ENCODE results near the gene SNX20. TPM values are rescaled to one million over a fixed set of nuclear protein-coding genes. Genes with fewer than 3 reads are reported as not detected.

The SNX20 gene
- total and polyA plus RNA-seq, 2 of the 4 experiments (the other 2 are of a cell fraction) = not detected

DNA sequence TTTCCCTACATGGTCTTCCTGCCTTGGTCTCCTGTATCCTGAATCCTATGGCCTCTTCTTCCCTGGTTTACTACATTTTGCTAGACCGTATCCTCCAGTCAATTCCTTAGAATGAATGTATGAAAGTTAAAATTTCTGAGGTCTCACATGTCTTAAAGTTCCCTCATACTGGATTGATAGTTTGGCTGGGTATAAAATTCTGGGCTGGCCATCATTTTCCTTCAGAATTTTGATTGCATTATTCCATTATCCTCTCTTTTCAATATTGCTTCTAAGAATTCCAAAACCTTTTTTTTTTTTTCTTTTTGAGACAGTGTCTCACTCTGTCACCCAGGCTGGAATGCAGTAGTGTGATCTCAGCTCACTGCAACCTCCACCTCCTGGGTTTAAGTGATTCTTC lies 23.1 kb upstream of the SNX20 start:
- dilution Hi-C loops (cut with HindIII; ENCODE audit: low sequenced_read_pairs, unreplicated experiment) (no loop called here), in situ Hi-C loops (cut with MboI; ENCODE audit: low sequenced_read_pairs) (no loop called here)

More for the DNA sequence above, 23.1 kb upstream of the SNX20 start:
- Histone ChIP-seq H3K18ac (ENCODE audit: low read depth, low read length) (no peak overlapping the region), H2AFZ (replicated peaks; ENCODE audit: low read length, poor library complexity) (no peak overlapping the region), H3K79me1 (ENCODE audit: low read depth in 1 of 2, low read length in 2 of 2) (no peaks in the 10 kb centered on the region), H3K14ac (replicated peaks; ENCODE audit: low read depth, low read length) (no peak overlapping the region), H3K36me3 (ENCODE audit: control insufficient read depth, insufficient read depth, low read length) (no peaks in the 10 kb centered on the region), H3K27me3 (ENCODE audit: control insufficient read depth, insufficient read depth, low read length) (no peaks in the 10 kb centered on the region; the same call in none of the 2 replicates), H2BK15ac (ENCODE audit: low read depth, low read length) (no peak overlapping the region), H3K4me1 (ENCODE audit: control insufficient read depth, insufficient read depth, low read length) (no peaks in the 10 kb centered on the region), H3K4me3 (ENCODE audit: insufficient read depth, low read depth, low read length) (no peak overlapping the region), H3K4me2 (ENCODE audit: low read depth, low read length) (no peak overlapping the region), H4K91ac (ENCODE audit: insufficient read depth, low read depth, low read length) (no peak overlapping the region), H2BK5ac (ENCODE audit: low read depth, low read length, poor library complexity, severe bottlenecking) (no peak overlapping the region), H2BK20ac (ENCODE audit: low read depth, low read length) (no peak overlapping the region), H3K56ac (ENCODE audit: extremely low read depth, insufficient read depth, low read length) (no peak overlapping the region), H4K20me1 (ENCODE audit: insufficient read depth, low read length) (no peaks in the 10 kb centered on the region), H3K23ac (ENCODE audit: low read depth, low read length) (no peak overlapping the region), H3K9me1 (ENCODE audit: insufficient read depth, low read length) (no peaks in the 10 kb centered on the region), H2AK9ac (replicated peaks; ENCODE audit: low read depth, low read length, poor library complexity) (no peak overlapping the region), H2BK120ac (ENCODE audit: low read depth, low read length) (no peak overlapping the region), H3K27ac (ENCODE audit: insufficient read depth, low read length) (no peak overlapping the region), H2AK5ac (ENCODE audit: low read depth, low read length) (no peak overlapping the region), H3K9ac (ENCODE audit: low read depth, low read length) (no peak overlapping the region), H4K5ac (ENCODE audit: low read depth, low read length) (no peak overlapping the region), H3K9me3 (ENCODE audit: control insufficient read depth, insufficient read depth, low read length) (peaks cover 6% of the 10 kb centered on the region; the same call in 1 of the 2 replicates), H4K8ac (ENCODE audit: low read depth in 2 of 2, low read length in 2 of 2) (no peak overlapping the region), H3K4ac (ENCODE audit: low read depth, low read length) (no peak overlapping the region)
- intact Hi-C loops (cut with micrococcal nuclease) = no loop called here
- ATAC-seq (ENCODE audit: low read depth) (no peak), DNase-seq (no peak)
- TF ChIP-seq ELK1 (IDR thresholded peaks at IDR 0.05; ENCODE audit: borderline replicate concordance, low read depth, low read length) = no peak
- no peak for TF ChIP-seq RCOR1 (IDR thresholded peaks at IDR 0.05; ENCODE audit: insufficient replicate concordance, low read length)
- TF ChIP-seq, protein P1, sequence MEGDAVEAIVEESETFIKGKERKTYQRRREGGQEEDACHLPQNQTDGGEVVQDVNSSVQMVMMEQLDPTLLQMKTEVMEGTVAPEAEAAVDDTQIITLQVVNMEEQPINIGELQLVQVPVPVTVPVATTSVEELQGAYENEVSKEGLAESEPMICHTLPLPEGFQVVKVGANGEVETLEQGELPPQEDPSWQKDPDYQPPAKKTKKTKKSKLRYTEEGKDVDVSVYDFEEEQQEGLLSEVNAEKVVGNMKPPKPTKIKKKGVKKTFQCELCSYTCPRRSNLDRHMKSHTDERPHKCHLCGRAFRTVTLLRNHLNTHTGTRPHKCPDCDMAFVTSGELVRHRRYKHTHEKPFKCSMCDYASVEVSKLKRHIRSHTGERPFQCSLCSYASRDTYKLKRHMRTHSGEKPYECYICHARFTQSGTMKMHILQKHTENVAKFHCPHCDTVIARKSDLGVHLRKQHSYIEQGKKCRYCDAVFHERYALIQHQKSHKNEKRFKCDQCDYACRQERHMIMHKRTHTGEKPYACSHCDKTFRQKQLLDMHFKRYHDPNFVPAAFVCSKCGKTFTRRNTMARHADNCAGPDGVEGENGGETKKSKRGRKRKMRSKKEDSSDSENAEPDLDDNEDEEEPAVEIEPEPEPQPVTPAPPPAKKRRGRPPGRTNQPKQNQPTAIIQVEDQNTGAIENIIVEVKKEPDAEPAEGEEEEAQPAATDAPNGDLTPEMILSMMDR (conservative IDR thresholded peaks at IDR 0.05; ENCODE audit: low read depth, low read length) = no peak
- TF ChIP-seq NFE2L2 (IDR thresholded peaks at IDR 0.05; ENCODE audit: low read depth, low read length) = no peak
- TF ChIP-seq MAFK (IDR thresholded peaks at IDR 0.05; ENCODE audit: low read depth, low read length) = no peak
- no peak for TF ChIP-seq RFX5 (IDR thresholded peaks at IDR 0.05; ENCODE audit: low read depth, low read length)
- TF ChIP-seq BHLHE40 (IDR thresholded peaks at IDR 0.05; ENCODE audit: low read depth, low read length) = no peak
- no peak for TF ChIP-seq SMC3 (IDR thresholded peaks at IDR 0.05; ENCODE audit: low read depth, low read length)
- TF ChIP-seq CEBPB (IDR thresholded peaks at IDR 0.05; ENCODE audit: low read depth, low read length) = no peak
- no peak for TF ChIP-seq MXI1 (IDR thresholded peaks at IDR 0.05; ENCODE audit: borderline replicate concordance, low read depth, low read length)
- TF ChIP-seq CHD1 (IDR thresholded peaks at IDR 0.05; ENCODE audit: low read depth, low read length) = no peak
- no peak for TF ChIP-seq FOS (IDR thresholded peaks at IDR 0.05; ENCODE audit: low read depth, low read length)
- TF ChIP-seq, protein P2, sequence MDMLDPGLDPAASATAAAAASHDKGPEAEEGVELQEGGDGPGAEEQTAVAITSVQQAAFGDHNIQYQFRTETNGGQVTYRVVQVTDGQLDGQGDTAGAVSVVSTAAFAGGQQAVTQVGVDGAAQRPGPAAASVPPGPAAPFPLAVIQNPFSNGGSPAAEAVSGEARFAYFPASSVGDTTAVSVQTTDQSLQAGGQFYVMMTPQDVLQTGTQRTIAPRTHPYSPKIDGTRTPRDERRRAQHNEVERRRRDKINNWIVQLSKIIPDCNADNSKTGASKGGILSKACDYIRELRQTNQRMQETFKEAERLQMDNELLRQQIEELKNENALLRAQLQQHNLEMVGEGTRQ (IDR thresholded peaks at IDR 0.05; ENCODE audit: low read depth, low read length) = no peak
- TF ChIP-seq MAZ (IDR thresholded peaks at IDR 0.05; ENCODE audit: borderline replicate concordance, low read depth, low read length) = no peak
- no peak for TF ChIP-seq RAD21 (IDR thresholded peaks at IDR 0.05; ENCODE audit: low read length)
- TF ChIP-seq POLR2A (IDR thresholded peaks at IDR 0.05; ENCODE audit: low read depth, low read length) = no peak
- CTCF ChIA-PET = no interaction called here
- POLR2A ChIA-PET (ENCODE audit: unreplicated experiment) = no interaction called here
- BruUV-seq (replicated peaks) = no TSS peak
- WGBS, 2 experiments (ENCODE audit: extremely low coverage in 2 of 2, insufficient read length in 1 of 2) = no CpG with 5 or more reads among the region's 1 CpG

Data from IMR-90 (cell line).